OCI-LY7 (cell line): ENCODE measurements around the gene POU6F2. TPM values are rescaled to one million over a fixed set of nuclear protein-coding genes. Genes with fewer than 3 reads are reported as not detected.

Experiments used
- BruUV-seq: library from RNA; stranded (reverse); fragments of 400-500 nt; replicated peaks from 2 replicates; lab custom pipeline; 2021; lab: Mats Ljungman, UMichigan
- CTCF ChIA-PET: fragments of 300-600 bp; sonication (Branson Sonifier 250); formaldehyde crosslinking; loops from one replicate; lab custom pipeline; 2022; ENCODE audit warnings: antibody characterized with exemption; ENCODE audit not compliant: unreplicated experiment; lab: Charles Lee
- POLR2A ChIA-PET: fragments of 300-600 bp; sonication (Branson Sonifier 250); formaldehyde crosslinking; loops from one replicate; lab custom pipeline; 2022; ENCODE audit warnings: antibody characterized with exemption; lab: Charles Lee
- DNase-seq: peaks from one replicate; pipeline ENCODE4 v3.0.0-alpha.2; 2015; ENCODE audit warnings: low spot score
- H2AFZ ChIP-seq: fragments of 200-600 bp; sonication (generic), shearing (Covaris generic); 2 replicates; pipeline ENCODE4 v1.6.1; 2014; ENCODE audit warnings: mild to moderate bottlenecking, antibody characterized with exemption, low read length, moderate library complexity
- H3K27ac ChIP-seq: fragments of 200-600 bp; sonication (generic); 2 replicates; pipeline ENCODE4 v1.5.1; 2014; ENCODE audit warnings: mixed run types, low read depth, mild to moderate bottlenecking, moderate library complexity, low read length, inconsistent platforms; ENCODE audit not compliant: poor library complexity, severe bottlenecking
- H3K36me3 ChIP-seq: fragments of 200-600 bp; sonication (generic); 2 replicates; pipeline ENCODE4 v1.6.1; 2014; ENCODE audit warnings: mild to moderate bottlenecking, antibody characterized with exemption, low read length, moderate library complexity, mixed read lengths; ENCODE audit not compliant: insufficient read depth
- H3K4me1 ChIP-seq: fragments of 200-600 bp; sonication (generic); 2 replicates; pipeline ENCODE4 v1.5.1; 2014; ENCODE audit warnings: mild to moderate bottlenecking, low read length; ENCODE audit not compliant: insufficient read depth, poor library complexity, severe bottlenecking
- H3K4me2 ChIP-seq: fragments of 200-600 bp; sonication (generic); 2 replicates; pipeline ENCODE4 v1.6.1; 2014; ENCODE audit warnings: mild to moderate bottlenecking, low read length
- H3K4me3 ChIP-seq: fragments of 200-600 bp; sonication (generic); 2 replicates; pipeline ENCODE4 v1.5.1; 2014; ENCODE audit warnings: mild to moderate bottlenecking, low read depth, low read length; ENCODE audit not compliant: poor library complexity, severe bottlenecking
- H3K79me2 ChIP-seq: fragments of 200-600 bp; sonication (generic); 2 replicates; pipeline ENCODE4 v1.6.1; 2016; ENCODE audit warnings: low read depth, mild to moderate bottlenecking, low read length, moderate library complexity, mixed read lengths; ENCODE audit not compliant: insufficient read depth
- H3K9me2 ChIP-seq: fragments of 200-600 bp; sonication (generic); 2 replicates; pipeline ENCODE4 v1.6.1; 2016; ENCODE audit warnings: mild to moderate bottlenecking, low read length, mixed read lengths; ENCODE audit not compliant: insufficient read depth
- H3K9me3 ChIP-seq: fragments of 200-600 bp; sonication (generic); 2 replicates; pipeline ENCODE4 v1.6.1; 2014; ENCODE audit warnings: mild to moderate bottlenecking, mixed run types, low read length, mixed read lengths
- H4K20me1 ChIP-seq: fragments of 200-600 bp; sonication (generic); 2 replicates; pipeline ENCODE4 v1.6.1; 2014; ENCODE audit warnings: mild to moderate bottlenecking, antibody characterized with exemption, low read length, moderate library complexity, mixed read lengths; ENCODE audit not compliant: insufficient read depth
- EZH2phosphoT487 ChIP-seq: fragments of 200-600 bp; sonication (generic); IDR thresholded peaks from 2 replicates; pipeline ENCODE4 v1.6.1; 2018; ENCODE audit warnings: low read depth, borderline replicate concordance, mild to moderate bottlenecking, mixed run types, antibody characterized with exemption, low read length, moderate library complexity, mixed read lengths
- intact Hi-C: fragments of 100-400 bp; cut with micrococcal nuclease; formaldehyde crosslinking; loops from one replicate; pipeline ENCODE4 v1.10.0; 2022; ENCODE audit not compliant: unreplicated experiment
- total RNA-seq, 2 experiments: library from RNA; depleted of rRNA in 1 of 2; stranded (reverse); fragments of >200 nt in 1 of 2; shearing (Covaris generic) in 1 of 2; gene quantifications; 2 replicates each; pipeline ENCODE4 v1.2.3, GENCODE V29; 2014 to 2022
- TF ChIP-seq, protein P1 (sequence below): fragments of 200-600 bp; sonication (generic); conservative IDR thresholded peaks from 2 replicates; pipeline ENCODE4 v1.5.1; 2014; ENCODE audit warnings: mild to moderate bottlenecking, antibody characterized with exemption, low read length, moderate library complexity, mixed read lengths

The POU6F2 gene
- total RNA-seq, 2 experiments from 2014 or later = 0.40 TPM; not detected in 1

DNA sequence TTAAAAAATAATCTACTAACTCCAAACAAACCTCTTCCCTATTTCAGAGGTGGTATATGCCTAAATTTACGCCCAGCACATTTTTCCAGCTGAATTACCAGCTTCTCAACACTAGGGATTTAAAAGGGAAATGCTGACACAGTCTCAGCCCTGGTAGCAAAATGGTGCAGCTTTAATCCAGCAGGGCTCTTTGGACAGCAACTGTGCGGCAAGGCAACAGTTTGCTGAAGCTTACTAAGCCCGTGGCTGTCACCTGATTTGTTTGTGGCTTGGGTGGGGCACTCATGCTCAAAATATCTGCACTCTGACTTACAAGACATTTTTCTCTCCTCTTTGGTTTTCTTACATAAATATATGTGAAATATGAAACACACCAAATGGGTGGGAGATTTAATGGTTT, 206.7 kb downstream of the POU6F2 start:
- DNase-seq = no peak
- Histone ChIP-seq H3K79me2 (no peaks in the 10 kb centered on the region), H3K4me2 (no peak overlapping the region), H3K9me2 (no peaks in the 10 kb centered on the region), H3K27ac (no peak overlapping the region), H3K4me3 (no peak overlapping the region), H3K36me3 (no peaks in the 10 kb centered on the region), H3K4me1 (no peaks in the 10 kb centered on the region), H3K9me3 (no peaks in the 10 kb centered on the region), H4K20me1 (no peaks in the 10 kb centered on the region), H2AFZ (no peak overlapping the region)
- BruUV-seq = no TSS peak
- intact Hi-C loops = no loop called here
- TF ChIP-seq EZH2phosphoT487 = no peak
- TF ChIP-seq, protein P1, sequence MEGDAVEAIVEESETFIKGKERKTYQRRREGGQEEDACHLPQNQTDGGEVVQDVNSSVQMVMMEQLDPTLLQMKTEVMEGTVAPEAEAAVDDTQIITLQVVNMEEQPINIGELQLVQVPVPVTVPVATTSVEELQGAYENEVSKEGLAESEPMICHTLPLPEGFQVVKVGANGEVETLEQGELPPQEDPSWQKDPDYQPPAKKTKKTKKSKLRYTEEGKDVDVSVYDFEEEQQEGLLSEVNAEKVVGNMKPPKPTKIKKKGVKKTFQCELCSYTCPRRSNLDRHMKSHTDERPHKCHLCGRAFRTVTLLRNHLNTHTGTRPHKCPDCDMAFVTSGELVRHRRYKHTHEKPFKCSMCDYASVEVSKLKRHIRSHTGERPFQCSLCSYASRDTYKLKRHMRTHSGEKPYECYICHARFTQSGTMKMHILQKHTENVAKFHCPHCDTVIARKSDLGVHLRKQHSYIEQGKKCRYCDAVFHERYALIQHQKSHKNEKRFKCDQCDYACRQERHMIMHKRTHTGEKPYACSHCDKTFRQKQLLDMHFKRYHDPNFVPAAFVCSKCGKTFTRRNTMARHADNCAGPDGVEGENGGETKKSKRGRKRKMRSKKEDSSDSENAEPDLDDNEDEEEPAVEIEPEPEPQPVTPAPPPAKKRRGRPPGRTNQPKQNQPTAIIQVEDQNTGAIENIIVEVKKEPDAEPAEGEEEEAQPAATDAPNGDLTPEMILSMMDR = no peak
- CTCF ChIA-PET = interaction anchor here (0.6 kb wide), 1 partner anchor 120 kb away, joined by 3 read pairs; no protein-coding TSS in a partner anchor
- POLR2A ChIA-PET = interaction anchor here (0.7 kb wide), 1 partner anchor 11 kb away, joined by 3 read pairs; no protein-coding TSS in a partner anchor

DNA sequence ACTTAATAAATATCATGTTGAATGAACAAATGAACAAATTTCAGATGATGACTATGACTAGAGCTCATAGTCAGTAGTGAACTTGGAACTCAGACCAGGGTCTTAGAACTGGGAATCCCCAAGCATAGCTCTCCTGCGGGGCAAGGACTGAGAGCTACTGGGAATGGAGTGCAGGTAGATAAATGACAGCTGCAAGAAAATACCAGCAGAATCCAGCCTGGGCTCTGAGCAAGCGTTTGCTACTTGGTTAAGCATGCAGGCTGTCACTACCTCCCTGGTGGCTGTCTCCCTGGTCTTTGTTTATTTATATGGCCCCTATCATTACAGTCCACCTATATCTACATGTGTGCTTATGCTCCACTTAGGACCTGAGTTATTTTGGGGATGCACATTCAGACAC, 208.4 kb downstream of the POU6F2 start:
- no peaks in the 10 kb centered on the region for H3K9me2 ChIP-seq
- CTCF ChIA-PET = no interaction called here
- no peaks in the 10 kb centered on the region for H3K4me1 ChIP-seq
- DNase-seq = no peak
- no peak overlapping the region for H3K4me2 ChIP-seq
- no peaks in the 10 kb centered on the region for H3K79me2 ChIP-seq
- TF ChIP-seq, protein P1 = no peak
- intact Hi-C loops = no loop called here
- no peak overlapping the region for H2AFZ ChIP-seq
- no peaks in the 10 kb centered on the region for H3K9me3 ChIP-seq
- H4K20me1 ChIP-seq = no peaks in the 10 kb centered on the region
- no peaks in the 10 kb centered on the region for H3K36me3 ChIP-seq
- no peak overlapping the region for H3K27ac ChIP-seq
- BruUV-seq = no TSS peak
- no peak overlapping the region for H3K4me3 ChIP-seq
- POLR2A ChIA-PET = no interaction called here

DNA sequence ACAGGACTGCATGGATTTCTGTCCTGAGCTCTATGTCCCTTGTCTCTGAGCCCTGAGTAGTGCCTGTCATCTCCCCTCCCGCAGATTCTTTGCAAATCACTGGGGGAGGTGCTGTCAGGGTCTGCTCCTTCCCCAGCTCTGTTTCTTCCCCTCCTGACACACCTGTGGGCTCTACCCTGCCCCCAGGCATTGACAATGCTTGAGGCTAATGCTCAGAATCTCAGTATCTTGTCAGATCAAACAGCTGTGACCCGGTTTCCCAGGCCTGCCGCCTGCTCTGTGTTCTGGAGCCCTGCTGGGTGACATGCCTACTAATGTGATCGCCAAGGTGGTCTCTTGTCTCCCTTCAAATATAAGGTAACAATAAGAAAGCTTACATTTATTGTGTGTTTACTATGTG, 209.0 kb downstream of the POU6F2 start:
- intact Hi-C loops = no loop called here
- Histone ChIP-seq H3K9me3 (no peaks in the 10 kb centered on the region), H3K27ac (no peak overlapping the region), H3K4me2 (no peak overlapping the region), H3K36me3 (no peaks in the 10 kb centered on the region), H4K20me1 (no peaks in the 10 kb centered on the region), H3K9me2 (no peaks in the 10 kb centered on the region), H3K4me1 (no peaks in the 10 kb centered on the region), H2AFZ (no peak overlapping the region), H3K4me3 (no peak overlapping the region), H3K79me2 (no peaks in the 10 kb centered on the region)
- ChIA-PET POLR2A (no interaction called here), CTCF (no interaction called here)
- BruUV-seq = no TSS peak
- DNase-seq = no peak
- TF ChIP-seq, protein P1 = no peak
- no peak for TF ChIP-seq EZH2phosphoT487
